Endothelial cell of umbilical vein (primary cell): ENCODE measurements around the gene WARS2. TPM values are rescaled to one million over a fixed set of nuclear protein-coding genes. Genes with fewer than 3 reads are reported as not detected.

ENCODE experiments used
- BruUV-seq: library from RNA; stranded (reverse); fragments of 400-500 nt; replicated peaks from 2 replicates; lab custom pipeline; 2021; lab: Mats Ljungman, UMichigan
- CTCF ChIA-PET: fragments of 300-600, 350-600 bp; sonication (Branson Sonifier 250); formaldehyde crosslinking; loops from one replicate; lab custom pipeline; 2021; ENCODE audit warnings: antibody characterized with exemption, inconsistent platforms; lab: Charles Lee
- POLR2A ChIA-PET: fragments of 300-600, 350-600 bp; sonication (Branson Sonifier 250); formaldehyde crosslinking; loops from one replicate; lab custom pipeline; 2021; ENCODE audit warnings: antibody characterized with exemption, inconsistent platforms; lab: Charles Lee
- DNase-seq: peaks from one replicate; pipeline ENCODE4 v3.0.0-alpha.2; 2011; ENCODE audit warnings: low read depth, low spot score
- FAIRE-seq: peaks from 2 replicates; lab custom pipeline; 2011; peaks lifted over from hg19 to GRCh38; lab: Jason Lieb, UNC
- H2AFZ ChIP-seq: 2 replicates; pipeline ENCODE4 v1.6.0; 2012; ENCODE audit warnings: low read depth, low read length, control low read depth, inconsistent platforms
- H3K27ac ChIP-seq: 2 replicates; pipeline ENCODE4 v1.5.1; 2011; ENCODE audit warnings: low read depth, mild to moderate bottlenecking, control low read depth, low read length, moderate library complexity; ENCODE audit not compliant: insufficient read depth
- H3K27me3 ChIP-seq, 2 experiments: 2 replicates each; pipeline versions ENCODE4 v1.6.0 to v1.6.1; 2011; ENCODE audit warnings: low read length in 2 of 2, mixed read lengths in 1 of 2; ENCODE audit not compliant: control insufficient read depth in 2 of 2, insufficient read depth in 2 of 2
- H3K36me3 ChIP-seq, 2 experiments: 2 replicates in 1 of 2; 3 replicates in 1 of 2; pipeline ENCODE4 v1.5.1; 2011; ENCODE audit warnings: low read length in 2 of 2, mild to moderate bottlenecking in 1 of 2, moderate library complexity in 1 of 2; ENCODE audit not compliant: control insufficient read depth in 2 of 2, insufficient read depth in 2 of 2; ENCODE audit errors: extremely low read depth in 1 of 2
- H3K4me1 ChIP-seq: 3 replicates; pipeline ENCODE4 v1.5.1; 2011; ENCODE audit warnings: mild to moderate bottlenecking, low read length; ENCODE audit not compliant: control insufficient read depth, insufficient read depth; ENCODE audit errors: extremely low read depth
- H3K4me2 ChIP-seq: 2 replicates; pipeline ENCODE4 v1.6.1; 2011; ENCODE audit warnings: low read length, control low read depth, mixed read lengths; ENCODE audit not compliant: insufficient read depth
- H3K4me3 ChIP-seq, 3 experiments: fragments of 200-600 bp in 1 of 3; sonication (generic), shearing (Covaris generic) in 1 of 3; replicated peaks in 1 of 3; 2 replicates each; pipeline ENCODE4 v1.5.1; 2011 to 2016; ENCODE audit warnings: control low read depth in 3 of 3, low read length in 3 of 3, mild to moderate bottlenecking in 2 of 3, inconsistent platforms in 1 of 3, low read depth in 1 of 3, moderate library complexity in 1 of 3; ENCODE audit not compliant: insufficient read depth in 1 of 3
- H3K79me2 ChIP-seq: 2 replicates; pipeline ENCODE4 v1.6.0; 2012; ENCODE audit warnings: low read length, inconsistent platforms; ENCODE audit not compliant: control insufficient read depth, insufficient read depth
- H3K9ac ChIP-seq: replicated peaks from 2 replicates; pipeline ENCODE3; 2011; ENCODE audit warnings: low read length, control low read depth; ENCODE audit not compliant: insufficient read depth; ENCODE audit errors: extremely low read depth
- H3K9me1 ChIP-seq: replicated peaks from 3 replicates; pipeline ENCODE4 v1.6.0; 2011; ENCODE audit warnings: mild to moderate bottlenecking, low read length; ENCODE audit not compliant: control insufficient read depth, insufficient read depth; ENCODE audit errors: extremely low read depth
- H3K9me3 ChIP-seq: replicated peaks from 2 replicates; pipeline ENCODE4 v1.5.1; 2012; ENCODE audit warnings: low read length, inconsistent platforms; ENCODE audit not compliant: control insufficient read depth, insufficient read depth
- H4K20me1 ChIP-seq: replicated peaks from 2 replicates; pipeline ENCODE3; 2011; ENCODE audit warnings: mild to moderate bottlenecking, low read length; ENCODE audit not compliant: control insufficient read depth, insufficient read depth; ENCODE audit errors: extremely low read depth
- EZH2 ChIP-seq: IDR thresholded peaks from 2 replicates; pipeline ENCODE4 v1.6.1; 2012; ENCODE audit warnings: borderline replicate concordance, low read depth, mild to moderate bottlenecking, moderate library complexity, low read length, inconsistent platforms; ENCODE audit not compliant: severe bottlenecking
- FOS ChIP-seq: IDR thresholded peaks from 2 replicates; pipeline ENCODE4 v1.6.1; 2011; ENCODE audit warnings: mild to moderate bottlenecking, low read length, moderate library complexity, borderline replicate concordance; ENCODE audit not compliant: insufficient read depth
- GATA2 ChIP-seq: IDR thresholded peaks from 2 replicates; pipeline ENCODE4 v1.7.0; 2011; ENCODE audit warnings: low read depth, mild to moderate bottlenecking, moderate library complexity, mixed read lengths, low read length; ENCODE audit not compliant: insufficient read length, insufficient read depth
- JUN ChIP-seq: IDR thresholded peaks from 2 replicates; pipeline ENCODE4 v1.6.1; 2011; ENCODE audit warnings: borderline replicate concordance, low read depth; ENCODE audit not compliant: insufficient read length, insufficient read depth
- POLR2A ChIP-seq: IDR thresholded peaks from 2 replicates; pipeline ENCODE4 v1.6.1; 2012; ENCODE audit warnings: low read depth, mild to moderate bottlenecking, control low read depth, low read length
- POLR2AphosphoS5 ChIP-seq: IDR thresholded peaks from 2 replicates; pipeline ENCODE4 v1.6.1; 2012; ENCODE audit warnings: low read depth, mild to moderate bottlenecking, control low read depth, low read length, moderate library complexity; ENCODE audit not compliant: insufficient read depth
- dilution Hi-C: fragments of 300-500 bp; cut with MboI; formaldehyde crosslinking; loops from one replicate; pipeline ENCODE4 v1.15.0; 2019; ENCODE audit warnings: low sequenced_read_pairs; ENCODE audit not compliant: extremely low pct_ligation_motif_present
- intact Hi-C: fragments of 100-400 bp; cut with micrococcal nuclease; formaldehyde crosslinking; loops from one replicate; pipeline ENCODE4 v1.10.0; 2022
- polyA plus RNA-seq, 4 experiments: library from polyadenylated mRNA; depleted of rRNA in 3 of 4; stranded (reverse) in 3 of 4; unstranded in 1 of 4; fragments of >200 nt; gene quantifications; 2 replicates each; pipeline versions ENCODE4 v1.2.1 to v1.2.3, GENCODE V29; 2011 to 2012; ENCODE audit warnings: missing spikeins in 1 of 4
- total RNA-seq: library from RNA; stranded (reverse); gene quantifications from 2 replicates; pipeline ENCODE4 v1.2.3, GENCODE V29; 2021
- TF ChIP-seq, protein P1 (sequence below), 2 donors: IDR thresholded peaks; 1 replicate in 1 of 2; 2 replicates in 1 of 2; pipeline ENCODE4 v1.5.1; 2011; ENCODE audit warnings: low read length in 2 of 2, mild to moderate bottlenecking in 2 of 2, moderate library complexity in 2 of 2, control low read depth in 1 of 2, inconsistent platforms in 1 of 2, low read depth in 1 of 2; ENCODE audit not compliant: insufficient read depth in 1 of 2; ENCODE audit errors: extremely low read depth in 1 of 2
- TF ChIP-seq, protein P2 (sequence below): IDR thresholded peaks from 2 replicates; pipeline ENCODE4 v1.6.1; 2011; ENCODE audit not compliant: insufficient read depth, insufficient read length

The WARS2 gene
- total and polyA plus RNA-seq, 2 donors (not counting 3 experiments of a cell fraction or from before 2014, with no cell fraction given), result 5.9 to 11.8 TPM

- H3K27ac ChIP-seq, result no peak overlapping the region
- H3K9me3 ChIP-seq, result no peaks in the 10 kb centered on the region
- CTCF ChIA-PET, result no interaction called here
- H3K4me2 ChIP-seq, result no peak overlapping the region
- H3K9ac ChIP-seq, result no peak overlapping the region
- H3K36me3 ChIP-seq, result no peaks in the 10 kb centered on the region
- H3K27me3 ChIP-seq, result no peaks in the 10 kb centered on the region
- FAIRE-seq (no peak), DNase-seq (no peak)
- H2AFZ ChIP-seq, result no peak overlapping the region
- H3K4me1 ChIP-seq, result no peaks in the 10 kb centered on the region
- no peaks in the 10 kb centered on the region for H3K9me1 ChIP-seq
- no peak overlapping the region for H3K4me3 ChIP-seq
- BruUV-seq, result no TSS peak
- intact Hi-C loops (no loop called here), dilution Hi-C loops (no loop called here)
- POLR2A ChIA-PET, result no interaction called here
- H4K20me1 ChIP-seq, result no peaks in the 10 kb centered on the region
- no peaks in the 10 kb centered on the region for H3K79me2 ChIP-seq
- TF ChIP-seq POLR2AphosphoS5 (no peak), FOS (no peak), JUN (no peak), GATA2 (no peak), EZH2 (no peak), POLR2A (no peak)
- TF ChIP-seq, protein P1, sequence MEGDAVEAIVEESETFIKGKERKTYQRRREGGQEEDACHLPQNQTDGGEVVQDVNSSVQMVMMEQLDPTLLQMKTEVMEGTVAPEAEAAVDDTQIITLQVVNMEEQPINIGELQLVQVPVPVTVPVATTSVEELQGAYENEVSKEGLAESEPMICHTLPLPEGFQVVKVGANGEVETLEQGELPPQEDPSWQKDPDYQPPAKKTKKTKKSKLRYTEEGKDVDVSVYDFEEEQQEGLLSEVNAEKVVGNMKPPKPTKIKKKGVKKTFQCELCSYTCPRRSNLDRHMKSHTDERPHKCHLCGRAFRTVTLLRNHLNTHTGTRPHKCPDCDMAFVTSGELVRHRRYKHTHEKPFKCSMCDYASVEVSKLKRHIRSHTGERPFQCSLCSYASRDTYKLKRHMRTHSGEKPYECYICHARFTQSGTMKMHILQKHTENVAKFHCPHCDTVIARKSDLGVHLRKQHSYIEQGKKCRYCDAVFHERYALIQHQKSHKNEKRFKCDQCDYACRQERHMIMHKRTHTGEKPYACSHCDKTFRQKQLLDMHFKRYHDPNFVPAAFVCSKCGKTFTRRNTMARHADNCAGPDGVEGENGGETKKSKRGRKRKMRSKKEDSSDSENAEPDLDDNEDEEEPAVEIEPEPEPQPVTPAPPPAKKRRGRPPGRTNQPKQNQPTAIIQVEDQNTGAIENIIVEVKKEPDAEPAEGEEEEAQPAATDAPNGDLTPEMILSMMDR (IDR thresholded peaks at IDR 0.05; ENCODE audit: extremely low read depth in 1 of 2, insufficient read depth in 1 of 2, low read depth in 1 of 2, low read length in 2 of 2), result no peak
- TF ChIP-seq, protein P2, sequence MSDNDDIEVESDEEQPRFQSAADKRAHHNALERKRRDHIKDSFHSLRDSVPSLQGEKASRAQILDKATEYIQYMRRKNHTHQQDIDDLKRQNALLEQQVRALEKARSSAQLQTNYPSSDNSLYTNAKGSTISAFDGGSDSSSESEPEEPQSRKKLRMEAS, result no peak
Measured at GRCh38 chr1:119045096-119045746, 95.2 kb downstream of the WARS2 start.
